GM08714 (cell line): ENCODE data around the gene VPS26C.

Source experiments
- H3K4me3 ChIP-seq: fragments of 200-500 bp; sonication (Bioruptor generic); 2 replicates; pipeline ENCODE4 v1.5.1; 2014; ENCODE audit warnings: mild to moderate bottlenecking, low read length, inconsistent platforms
- ZNF274 ChIP-seq: IDR thresholded peaks from 2 replicates; pipeline ENCODE4 v1.6.1; 2012; ENCODE audit warnings: mild to moderate bottlenecking, low read depth, low read length

The VPS26C gene

GRCh38 chr21:37208741-37209225, 58.4 kb downstream of the VPS26C start:
- no peak for TF ChIP-seq ZNF274
- H3K4me3 ChIP-seq = peak overlapping the region; percentile 15; the same call in 1 of the 2 replicates

- peak overlapping the region; percentile 15; the same call in 1 of the 2 replicates for H3K4me3 ChIP-seq
- no peak for TF ChIP-seq ZNF274
Measured at GRCh38 chr21:37208056-37208721, 58.9 kb downstream of the VPS26C start.

GRCh38 chr21:37207441-37208009, 59.6 kb downstream of the VPS26C start:
- TF ChIP-seq ZNF274 = no peak
- peak overlapping the region; percentile 15; the same call in 1 of the 2 replicates for H3K4me3 ChIP-seq

- no peak for TF ChIP-seq ZNF274
- H3K4me3 ChIP-seq = no peak overlapping the region
Measured at GRCh38 chr21:37206496-37206895, 60.6 kb downstream of the VPS26C start.

DNA sequence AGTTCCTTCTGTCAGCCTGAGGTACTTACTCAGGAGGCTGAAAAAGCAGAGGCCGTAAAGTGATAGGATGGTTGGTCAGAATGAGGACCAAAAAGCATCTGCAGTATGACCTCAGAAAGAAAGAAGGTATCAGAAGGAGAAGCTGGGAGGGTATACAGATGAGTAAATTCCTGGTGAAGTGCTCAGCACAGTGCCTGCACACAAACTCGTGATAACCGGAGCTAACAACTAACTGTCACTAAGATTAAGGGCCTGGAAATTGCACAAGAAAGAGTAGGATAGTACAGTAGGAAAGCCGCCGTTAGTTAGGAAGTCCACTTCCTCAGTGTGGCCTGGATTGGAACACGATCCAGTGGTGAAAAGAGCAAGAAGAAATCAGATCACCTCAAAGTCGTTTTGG, 62.6 kb downstream of the VPS26C start:
- TF ChIP-seq ZNF274 = no peak
- H3K4me3 ChIP-seq = no peak overlapping the region

DNA sequence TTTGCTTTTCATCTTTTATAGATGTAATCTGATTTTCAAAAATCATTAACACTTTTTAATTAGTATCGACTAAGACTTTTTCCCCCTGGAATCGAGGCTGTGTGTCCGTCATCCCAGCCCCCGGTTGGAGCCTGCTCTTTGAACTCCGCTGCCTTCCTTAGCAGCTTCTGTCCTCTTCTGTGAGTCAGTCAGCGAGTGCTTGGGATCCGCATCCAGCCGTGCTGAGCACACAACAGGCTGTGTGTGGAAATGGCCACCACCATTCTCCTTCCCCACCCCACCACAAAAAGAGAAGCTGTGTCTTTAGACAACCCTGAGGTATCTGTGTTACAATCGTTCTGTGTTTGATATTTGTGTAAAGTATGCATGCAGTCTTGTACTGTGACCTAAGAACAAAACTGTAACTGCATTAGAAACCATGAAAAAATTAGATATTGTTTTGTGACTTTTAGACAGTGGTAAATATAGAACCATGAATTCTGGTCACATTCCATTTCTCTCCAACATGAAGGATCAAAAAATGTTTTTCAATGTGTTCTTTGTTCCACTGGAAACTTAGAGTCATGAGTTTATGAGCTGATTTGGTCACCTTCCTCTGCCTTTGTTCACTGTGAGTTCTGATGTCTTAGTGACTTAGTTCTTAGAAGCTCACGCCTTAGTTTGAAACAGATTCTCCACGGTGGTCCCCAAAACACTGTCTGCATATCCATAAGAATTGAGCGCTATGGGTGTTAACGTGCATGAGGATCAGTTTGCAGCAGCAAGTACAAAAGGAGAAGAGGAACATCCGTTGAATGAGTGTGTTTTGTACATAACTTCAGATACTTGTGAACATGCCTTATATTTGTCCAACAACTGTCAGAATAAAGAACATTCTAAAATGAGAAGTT, 64.7 kb downstream of the VPS26C start:
- TF ChIP-seq ZNF274 = no peak
- no peak overlapping the region for H3K4me3 ChIP-seq

DNA sequence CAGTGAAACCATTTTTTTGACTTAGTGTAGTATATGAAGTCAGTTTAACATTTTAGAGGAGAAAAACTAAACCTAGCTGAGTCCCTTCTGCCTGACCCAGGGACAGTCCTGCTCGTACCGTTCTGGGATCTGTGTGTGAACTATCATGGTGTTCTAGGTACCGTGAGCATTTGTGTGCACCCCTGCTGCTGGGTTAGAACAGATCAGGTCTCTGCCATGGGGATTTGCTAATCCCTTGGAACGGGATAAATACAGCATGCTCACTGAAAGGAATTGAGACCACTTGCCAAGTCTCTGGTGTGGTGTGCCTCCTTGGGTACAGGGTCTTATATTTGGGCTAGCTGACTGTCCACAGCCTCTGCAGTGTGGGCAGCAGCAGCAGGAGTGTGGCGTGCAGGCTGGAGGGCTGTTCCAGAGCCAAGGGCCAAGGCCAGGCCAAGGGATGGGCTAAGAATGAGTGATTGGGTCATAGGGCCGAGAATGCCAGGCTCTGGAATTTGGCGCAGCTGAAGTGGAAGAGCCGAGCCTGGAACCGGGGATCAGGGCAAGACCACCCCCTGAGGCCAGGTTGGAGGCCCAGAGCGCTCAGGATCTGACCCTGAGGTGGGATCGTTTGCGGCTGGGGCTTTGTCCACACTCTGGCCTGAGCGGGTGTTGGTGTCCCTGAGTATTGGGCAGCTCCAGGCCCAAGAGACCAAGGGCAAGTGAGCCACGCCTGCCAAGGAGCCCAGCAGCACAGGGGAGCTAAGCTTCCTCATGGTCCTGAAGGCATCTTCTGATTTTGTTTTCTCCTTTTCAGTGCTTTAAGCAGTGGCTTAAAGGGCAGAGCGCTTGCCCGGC, 66.3 kb downstream of the VPS26C start:
- no peak for TF ChIP-seq ZNF274
- H3K4me3 ChIP-seq = no peak overlapping the region

DNA sequence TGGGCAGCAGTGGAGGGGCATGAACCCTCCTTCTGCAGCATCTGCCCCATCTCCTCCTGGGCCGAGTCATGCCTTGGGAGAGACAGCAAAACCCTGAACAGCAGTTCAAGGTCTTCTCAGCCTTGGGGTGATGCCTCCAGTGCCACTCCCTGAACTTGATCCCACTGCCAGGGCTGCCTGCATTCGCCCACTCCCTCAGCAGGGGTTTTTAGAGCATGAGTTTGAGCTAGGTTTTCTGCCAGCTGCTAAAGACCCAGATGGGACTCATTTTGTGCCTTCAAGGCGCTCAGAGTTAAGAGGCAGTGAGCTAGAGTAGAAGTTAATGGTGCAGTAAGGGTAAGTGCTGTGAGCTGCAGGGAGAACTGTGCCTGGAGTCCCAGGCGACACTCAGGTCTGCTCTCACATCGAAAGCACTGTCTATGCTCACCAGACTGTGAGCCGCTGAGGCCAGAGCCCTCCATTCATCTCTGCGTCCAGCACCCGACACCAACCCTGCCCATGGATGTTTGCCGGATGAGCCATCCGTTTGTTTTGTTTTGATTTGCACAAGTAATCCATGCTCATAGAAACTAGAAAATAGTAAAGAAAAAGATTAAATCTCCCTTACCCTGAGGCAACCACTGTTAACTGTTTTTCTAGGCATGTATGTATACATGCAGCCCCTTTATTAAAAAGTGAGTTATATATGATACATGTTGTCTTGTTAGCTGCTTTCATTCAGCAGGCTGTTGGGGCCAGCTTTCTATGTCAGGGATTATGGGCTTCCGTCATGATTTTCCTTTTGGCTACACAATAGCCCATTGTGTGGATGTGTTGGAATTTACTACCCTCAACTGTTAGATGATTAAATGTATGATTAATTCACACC, 67.8 kb downstream of the VPS26C start:
- no peak overlapping the region for H3K4me3 ChIP-seq
- TF ChIP-seq ZNF274 = no peak

DNA sequence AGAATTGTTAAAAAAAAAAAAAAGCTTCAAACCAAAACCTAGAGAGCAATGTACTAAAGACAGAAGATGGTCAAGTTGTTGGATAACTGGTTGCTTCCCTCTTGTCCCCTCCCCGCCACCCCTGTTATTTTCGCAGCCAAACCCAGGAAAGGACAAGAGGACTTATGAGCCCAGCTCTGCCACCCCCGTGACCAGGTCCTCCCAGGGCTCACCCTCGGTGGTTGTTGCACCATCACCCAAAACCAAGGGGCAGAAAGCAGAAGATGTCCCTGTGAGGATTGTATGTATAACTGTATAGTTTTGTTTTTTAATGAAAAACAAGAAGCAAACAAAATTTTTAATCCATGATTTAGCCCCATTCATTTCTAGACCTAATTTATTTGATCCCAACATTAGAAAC, 69.4 kb downstream of the VPS26C start:
- no peak for TF ChIP-seq ZNF274
- H3K4me3 ChIP-seq = no peak overlapping the region

DNA sequence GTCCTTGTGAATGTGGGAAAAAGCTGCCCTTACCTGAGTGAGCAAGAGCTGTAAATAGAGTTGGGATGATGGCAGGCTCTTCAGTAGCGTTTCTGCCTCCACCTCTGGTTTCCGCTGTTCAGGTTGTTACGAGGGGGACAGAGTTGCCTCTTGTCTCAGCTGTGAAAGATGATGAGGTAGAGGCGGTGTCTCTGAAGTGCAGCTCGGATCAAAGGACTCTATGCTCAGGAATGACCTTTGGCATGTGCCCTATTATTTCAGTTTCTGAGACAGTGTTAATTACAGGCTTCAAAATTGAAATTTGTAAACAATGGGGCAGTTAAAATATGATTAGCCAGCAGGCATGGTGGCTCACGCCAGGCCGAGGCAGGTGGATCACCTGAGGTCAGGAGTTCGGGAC, 70.3 kb downstream of the VPS26C start:
- H3K4me3 ChIP-seq = no peak overlapping the region
- no peak for TF ChIP-seq ZNF274

- H3K4me3 ChIP-seq = no peak overlapping the region
- no peak for TF ChIP-seq ZNF274
Measured at GRCh38 chr21:37195610-37196009, 71.5 kb downstream of the VPS26C start.

DNA sequence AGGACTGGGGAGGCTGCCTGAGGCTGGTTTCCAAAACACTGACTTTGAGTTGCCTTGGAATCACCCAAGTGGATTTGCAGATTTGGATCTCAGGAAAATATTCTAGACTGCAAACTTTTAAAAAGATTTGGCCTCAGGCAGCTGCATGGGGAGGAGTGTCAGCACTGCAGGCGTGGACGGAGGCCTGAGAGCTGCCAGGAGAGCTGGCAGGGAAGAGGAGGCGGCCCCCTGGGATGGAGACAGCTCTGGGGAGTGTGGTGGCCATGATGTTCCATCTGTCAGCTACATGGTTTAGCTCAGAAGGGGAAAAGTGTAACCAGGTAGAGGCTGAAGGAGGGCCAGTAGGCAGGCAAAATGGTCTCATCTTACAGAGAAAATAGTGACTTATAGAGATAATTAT, 72.1 kb downstream of the VPS26C start:
- TF ChIP-seq ZNF274 = no peak
- H3K4me3 ChIP-seq = no peak overlapping the region

DNA sequence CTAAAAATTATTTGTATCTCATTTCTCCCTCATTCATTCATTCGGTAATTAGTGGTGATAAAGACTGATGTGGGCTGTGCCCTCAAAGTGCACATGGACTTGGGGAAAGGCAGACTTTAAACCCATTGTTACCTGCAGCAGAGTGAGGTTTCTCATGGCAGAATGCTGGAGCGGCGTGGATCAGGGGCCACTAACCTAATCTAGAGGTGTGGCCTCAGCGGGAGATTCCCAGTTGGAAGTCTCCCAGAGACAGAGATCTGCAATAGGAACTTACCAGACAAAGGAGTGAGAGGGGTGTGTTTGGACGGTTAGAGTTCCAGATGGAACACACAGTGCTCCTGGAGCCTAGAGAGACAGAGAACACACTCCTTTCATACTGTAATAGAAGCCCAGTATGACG, 73.5 kb downstream of the VPS26C start:
- no peak overlapping the region for H3K4me3 ChIP-seq
- no peak for TF ChIP-seq ZNF274
